Muscle of arm (tissue), 12 donors: Measurements from ENCODE around the gene FAT1. TPM values are rescaled to one million over a fixed set of nuclear protein-coding genes. Genes with fewer than 3 reads are reported as not detected.
"Not testable (repeated sequence)": the region's sequence is repeated elsewhere in the genome, so short reads cannot be mapped to it uniquely, and the experiment has no call there.

Experiments
- DNase-seq: peaks from one replicate; pipeline ENCODE4 v3.0.0-alpha.2; 2013
- polyA plus RNA-seq, 12 donors: library from polyadenylated mRNA; unstranded; fragments of 120-200 nt; gene quantifications; one replicate each; pipeline ENCODE4 v1.2.1, GENCODE V29; 2013; ENCODE audit not compliant: insufficient read length in 12 of 12

Gene FAT1
- polyA plus RNA-seq, 12 donors, result 79.0 to 152 (median 101) TPM; not detected in 1

DNA sequence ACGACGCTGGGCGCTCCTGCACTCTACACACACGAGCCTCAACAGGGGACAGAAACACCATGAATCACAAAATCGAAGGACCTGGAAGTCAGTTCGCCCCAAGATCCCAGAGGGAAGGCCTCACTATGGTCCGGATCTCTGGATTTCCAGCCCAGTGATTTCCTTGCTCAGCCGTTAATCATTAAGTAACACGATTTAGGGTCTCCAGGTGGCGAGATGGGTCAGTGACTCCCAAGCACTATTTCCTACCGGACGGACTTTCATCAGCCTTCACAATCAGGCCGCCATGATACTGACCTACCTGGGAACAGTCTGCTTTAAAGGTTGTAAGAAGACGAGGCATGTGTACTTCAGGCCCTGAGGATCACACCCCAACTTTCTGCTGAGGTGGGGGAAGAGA is 63.7 kb downstream of the FAT1 start:
- no peak for DNase-seq

DNA sequence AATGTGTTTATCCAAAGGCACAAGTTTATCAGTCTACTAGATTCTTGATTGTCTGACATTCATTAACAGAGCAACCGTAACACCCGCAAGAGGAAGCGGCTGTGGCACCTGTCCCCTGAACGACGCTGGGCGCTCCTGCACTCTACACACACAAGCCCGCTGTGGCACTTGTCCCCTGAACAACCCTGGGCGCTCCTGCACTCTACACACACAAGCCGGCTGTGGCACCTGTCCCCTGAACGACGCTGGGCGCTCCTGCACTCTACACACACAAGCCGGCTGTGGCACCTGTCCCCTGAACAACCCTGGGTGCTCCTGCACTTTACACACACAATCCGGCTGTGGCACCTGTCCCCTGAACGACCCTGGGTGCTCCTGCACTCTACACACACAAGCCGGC is 64.2 kb downstream of the FAT1 start:
- not testable (repeated sequence) for DNase-seq

DNA sequence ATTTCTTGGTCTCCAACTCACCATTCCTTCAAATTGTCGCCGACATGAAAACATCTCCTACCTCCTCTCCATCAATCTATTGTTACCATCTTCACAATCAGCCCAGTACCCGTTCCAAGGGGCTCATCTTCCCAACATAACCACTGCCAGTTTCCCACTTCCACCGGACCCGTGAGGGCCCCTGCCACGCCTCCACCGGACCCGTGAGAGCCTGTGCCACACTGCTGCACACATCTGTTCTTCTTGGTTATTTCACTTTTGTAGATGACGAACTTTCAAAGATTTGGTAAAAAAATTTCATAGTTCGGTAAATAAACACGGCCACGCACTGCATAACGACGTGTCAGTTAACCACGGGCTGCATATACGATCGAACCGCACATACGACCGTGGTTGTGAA is 65.0 kb downstream of the FAT1 start:
- no peak for DNase-seq

DNA sequence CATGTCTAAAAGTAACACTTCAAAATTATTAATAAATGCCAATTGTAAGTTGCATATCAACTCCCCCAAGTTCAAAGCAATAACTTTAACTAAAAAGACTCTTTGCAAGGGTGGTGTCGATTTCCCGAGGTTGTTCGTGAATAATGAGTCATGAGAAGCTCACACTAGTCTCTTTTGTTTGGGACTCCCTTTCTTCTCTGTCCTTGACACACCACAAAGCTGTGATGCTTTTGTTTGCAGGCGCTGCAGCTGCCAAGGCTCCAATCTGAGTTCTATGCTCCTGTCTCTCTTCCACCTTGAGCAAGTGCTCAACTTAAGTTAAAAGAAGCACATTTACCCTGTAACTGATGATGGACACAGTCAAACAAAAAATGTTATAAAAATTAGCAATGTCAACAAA is 65.9 kb downstream of the FAT1 start:
- no peak for DNase-seq

DNA sequence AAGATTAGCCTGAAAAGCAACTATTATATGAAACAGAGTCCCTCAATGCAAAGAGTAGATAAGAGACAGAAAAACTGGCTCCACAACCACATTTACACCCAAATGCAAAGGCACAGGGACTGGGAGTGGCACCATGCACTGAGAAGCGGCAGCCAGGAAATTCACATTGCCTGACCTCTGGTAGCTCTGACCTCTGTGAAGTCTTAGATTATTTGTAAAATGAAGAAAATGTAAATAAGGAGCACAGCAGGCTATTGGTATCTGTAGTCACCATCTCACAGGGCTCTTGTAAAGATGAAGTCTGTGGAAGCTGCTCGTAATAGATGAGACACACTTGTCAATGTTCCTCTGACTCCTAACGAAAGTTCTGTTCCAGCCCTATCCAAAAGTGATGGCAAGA is 69.7 kb downstream of the FAT1 start:
- DNase-seq, result no peak

DNA sequence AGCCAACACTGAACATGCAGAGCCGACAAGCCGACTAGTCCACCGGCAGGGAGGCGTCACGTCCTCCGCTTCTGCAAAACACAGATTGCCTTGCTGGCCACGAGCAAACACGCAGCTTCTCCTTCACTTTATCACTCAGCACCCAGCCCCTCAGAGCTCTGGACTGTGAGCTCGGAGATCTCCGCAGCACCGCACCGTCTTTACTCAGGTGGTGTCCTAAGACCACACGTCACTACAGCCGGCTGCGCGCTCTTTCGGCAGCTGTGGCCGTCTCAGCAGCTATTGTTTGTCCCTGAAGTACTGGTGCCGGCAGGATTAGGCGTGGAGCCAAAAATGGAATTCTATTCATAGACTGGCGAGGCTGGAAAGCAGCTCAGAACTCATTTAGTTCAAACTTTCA is 72.0 kb downstream of the FAT1 start:
- DNase-seq, result peak; percentile 61

DNA sequence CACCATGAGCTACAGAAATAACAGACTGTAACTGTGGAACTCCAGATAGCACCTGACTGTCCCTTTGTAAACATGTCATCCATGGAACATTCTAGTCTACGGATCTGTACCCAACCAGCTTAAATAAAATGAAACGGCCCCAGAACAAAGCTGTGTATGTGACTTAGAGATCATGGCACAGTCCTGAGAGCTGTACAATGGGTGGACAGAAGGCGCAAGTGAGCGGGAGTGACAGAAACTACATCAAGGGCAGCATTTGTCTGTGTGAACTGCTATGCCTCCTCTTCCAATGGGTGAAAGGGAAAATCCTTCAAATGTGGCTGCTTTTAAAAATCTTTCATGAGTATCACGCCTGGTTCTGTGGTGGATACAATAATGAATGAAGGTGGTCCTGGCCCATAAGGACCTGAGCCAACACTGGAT is 72.5 kb downstream of the FAT1 start:
- no peak for DNase-seq

DNA sequence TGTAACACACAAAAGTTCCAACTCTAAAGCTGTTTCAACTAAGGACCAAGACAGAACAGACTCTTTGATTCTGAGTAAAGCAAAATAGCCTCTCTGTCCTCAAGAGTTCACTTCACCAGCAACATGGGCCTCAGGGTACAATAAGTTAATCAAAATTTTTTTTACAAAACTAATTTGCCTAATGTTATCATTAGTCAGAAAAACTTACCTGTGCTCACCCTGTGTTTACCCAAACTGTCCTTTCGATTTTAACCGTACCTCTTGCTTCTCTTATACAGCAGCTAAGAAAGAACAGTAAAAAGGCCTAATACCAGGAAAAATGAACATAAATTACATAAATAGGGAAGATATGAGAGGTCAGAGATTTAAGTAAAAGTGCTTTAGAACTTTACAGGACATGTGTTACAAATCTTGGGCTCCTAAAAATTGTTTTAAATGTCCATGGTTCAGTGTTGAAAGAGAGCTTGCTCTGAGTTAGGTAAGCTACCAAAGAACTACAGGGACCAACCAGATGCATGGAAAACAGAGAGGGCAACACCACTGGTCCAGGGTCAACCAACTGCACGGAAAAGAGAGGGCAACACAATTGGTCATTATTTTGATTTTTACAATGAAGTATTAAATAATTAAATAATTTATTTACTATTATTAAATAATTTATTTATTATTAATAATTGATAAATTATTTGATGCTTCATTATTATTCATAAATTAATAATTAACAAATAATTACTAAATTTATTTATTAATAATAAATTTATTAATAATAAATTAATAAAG is 73.1 kb downstream of the FAT1 start:
- no peak for DNase-seq

DNA sequence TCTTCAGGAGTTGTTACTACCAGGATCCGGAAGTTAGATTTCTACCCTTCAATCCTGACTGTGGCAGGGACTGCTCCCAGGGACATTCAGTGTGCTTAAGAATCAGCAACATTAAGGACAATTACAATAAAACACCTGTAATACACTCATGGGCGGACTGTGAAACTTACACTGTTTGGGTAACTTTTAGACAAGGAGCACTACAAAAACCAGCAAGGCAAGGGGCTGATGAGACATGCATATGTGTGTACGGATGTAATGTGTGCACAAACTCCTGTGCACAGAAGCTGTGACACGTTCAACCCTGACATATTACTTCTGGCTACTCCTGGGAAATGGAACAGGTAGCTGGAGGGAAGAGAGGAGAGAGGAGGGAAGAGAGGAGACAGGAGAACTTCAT is 75.8 kb downstream of the FAT1 start:
- no peak for DNase-seq

DNA sequence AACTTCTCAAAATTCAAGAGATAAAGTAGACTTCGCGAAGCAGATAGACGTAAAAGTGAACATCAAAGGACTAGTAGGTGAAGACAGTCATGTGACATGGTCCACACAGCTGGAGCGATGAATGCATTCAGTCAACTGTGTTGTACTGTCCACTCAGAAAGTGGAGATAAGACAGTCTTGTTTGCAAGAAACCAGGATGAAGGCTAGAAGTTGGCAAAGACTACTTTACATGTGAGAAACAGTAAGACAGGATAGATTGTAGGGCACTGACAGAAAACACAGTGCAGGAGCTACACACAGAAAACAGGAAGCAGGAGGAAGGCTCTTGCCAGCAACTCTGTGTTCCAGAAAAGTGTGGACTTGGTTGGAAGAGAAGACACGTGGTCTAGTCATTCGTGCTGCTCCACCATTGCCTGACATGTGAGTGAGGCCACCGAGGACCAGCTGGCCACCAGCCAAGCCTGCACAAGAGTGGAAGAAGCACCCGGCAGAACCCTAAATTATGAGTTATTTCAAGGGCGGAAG is 78.9 kb downstream of the FAT1 start:
- no peak for DNase-seq

DNA sequence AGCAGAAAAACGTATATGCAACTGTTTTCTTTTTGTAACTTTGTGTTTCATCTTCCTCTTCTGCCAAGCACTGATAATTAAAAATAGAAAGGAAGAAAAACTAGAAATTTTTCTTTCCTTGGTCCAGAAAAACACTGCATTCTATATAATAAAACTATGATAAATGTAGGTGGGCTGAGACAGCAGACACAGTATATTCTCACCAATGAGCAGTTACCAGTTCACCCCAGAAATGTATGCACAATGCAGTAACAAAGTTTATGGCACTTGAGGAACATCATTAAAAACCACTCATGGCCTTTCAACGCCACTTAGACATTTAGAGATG is 79.4 kb downstream of the FAT1 start:
- no peak for DNase-seq

DNA sequence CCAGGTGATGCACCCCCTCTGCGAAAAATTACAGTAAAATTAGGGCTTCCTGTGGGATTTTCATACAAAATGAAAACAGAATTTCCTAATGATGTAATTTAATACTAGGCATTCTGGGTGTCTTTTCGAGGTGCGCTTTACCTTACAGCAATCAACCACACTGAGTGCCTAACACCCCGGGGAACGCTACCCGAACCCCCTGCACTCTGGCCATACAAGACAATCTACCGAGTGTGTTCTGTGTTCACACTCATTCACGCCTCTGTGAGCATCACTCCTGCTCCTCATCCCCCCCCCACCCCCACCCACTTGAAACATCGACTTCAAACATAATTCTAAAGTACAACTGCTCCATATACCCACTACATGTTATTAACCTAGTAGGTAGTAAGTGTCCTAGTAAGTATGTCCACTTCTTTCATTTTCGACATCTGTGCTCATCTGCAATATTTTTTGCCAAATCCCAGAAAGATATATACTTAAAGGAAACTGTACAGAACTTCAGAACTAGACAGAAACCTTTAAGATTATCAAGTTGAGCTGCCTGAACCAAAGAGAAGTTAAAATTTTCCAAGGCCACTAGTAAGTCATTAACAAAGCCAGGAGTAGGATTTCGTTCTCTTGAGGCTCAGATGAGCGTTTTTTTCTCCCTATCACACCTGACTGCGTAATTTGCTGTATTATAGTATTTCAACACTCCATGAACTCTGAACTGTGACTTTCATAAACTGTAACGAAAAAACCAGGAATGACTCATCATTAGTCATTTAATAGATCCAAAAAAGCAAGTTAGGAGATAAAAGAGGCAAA is 80.0 kb downstream of the FAT1 start:
- DNase-seq, result no peak

DNA sequence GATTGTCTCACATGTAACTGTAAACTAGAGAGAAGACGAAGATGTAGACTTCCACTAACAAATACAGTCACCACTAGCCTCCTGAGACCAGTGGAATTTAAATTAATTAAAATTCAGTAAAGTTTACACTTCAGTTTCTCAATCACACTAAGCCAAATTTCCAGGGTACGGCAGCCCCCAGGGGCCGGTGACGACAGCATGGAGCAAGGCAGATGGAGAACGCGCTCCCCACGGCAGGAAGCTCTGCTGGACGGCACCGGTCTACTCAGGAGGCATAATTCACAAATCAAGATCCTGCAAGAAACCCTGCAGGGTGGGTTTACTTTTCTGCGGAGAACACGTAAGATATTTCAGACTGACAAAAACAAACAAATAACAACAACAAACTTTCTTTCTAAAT is 80.7 kb downstream of the FAT1 start:
- DNase-seq, result no peak

DNA sequence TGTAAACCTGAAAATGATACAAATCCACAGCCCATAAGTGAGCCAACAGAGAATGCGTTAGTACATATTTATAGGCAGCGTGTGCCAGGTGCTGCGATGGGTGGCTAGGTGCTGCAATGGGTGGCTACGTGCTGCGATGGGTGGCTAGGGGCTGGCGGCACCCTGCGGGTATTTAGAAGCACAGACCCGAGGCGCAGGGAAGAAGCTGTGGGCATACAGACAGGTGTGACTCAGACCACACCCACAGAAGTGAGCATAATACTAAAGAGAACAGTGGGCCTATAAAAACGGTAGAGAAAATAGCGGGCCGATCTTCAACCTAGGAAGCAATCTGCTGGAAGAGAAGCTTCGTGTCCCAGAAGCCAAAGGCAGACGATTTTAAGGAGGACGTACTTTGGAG is 81.1 kb downstream of the FAT1 start:
- no peak for DNase-seq

DNA sequence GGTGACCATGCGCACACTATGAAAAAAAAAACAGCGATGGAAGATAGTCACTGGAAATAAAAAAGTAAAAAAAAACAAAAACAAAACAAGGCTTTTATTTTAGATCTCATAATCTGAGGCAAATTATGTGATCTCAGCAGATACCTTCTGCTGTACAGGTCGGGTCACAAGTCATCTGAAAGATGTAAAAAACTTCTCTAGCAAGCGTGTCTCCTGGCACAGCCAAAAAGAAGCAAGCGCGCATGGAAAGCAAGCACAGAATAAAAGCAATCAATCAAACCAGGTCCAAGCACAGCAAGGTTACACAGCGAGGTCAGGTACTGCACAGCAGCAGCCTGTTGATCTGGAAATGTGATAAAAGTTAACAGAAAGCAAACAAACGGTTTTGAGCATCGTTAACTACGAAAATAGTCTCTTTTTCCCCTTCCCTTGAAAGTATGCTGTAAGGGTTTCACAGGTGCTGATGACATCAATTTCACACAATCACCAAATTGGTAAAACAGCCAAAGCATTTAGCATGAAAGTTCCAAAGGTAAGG is 89.0 kb downstream of the FAT1 start:
- no peak for DNase-seq

DNA sequence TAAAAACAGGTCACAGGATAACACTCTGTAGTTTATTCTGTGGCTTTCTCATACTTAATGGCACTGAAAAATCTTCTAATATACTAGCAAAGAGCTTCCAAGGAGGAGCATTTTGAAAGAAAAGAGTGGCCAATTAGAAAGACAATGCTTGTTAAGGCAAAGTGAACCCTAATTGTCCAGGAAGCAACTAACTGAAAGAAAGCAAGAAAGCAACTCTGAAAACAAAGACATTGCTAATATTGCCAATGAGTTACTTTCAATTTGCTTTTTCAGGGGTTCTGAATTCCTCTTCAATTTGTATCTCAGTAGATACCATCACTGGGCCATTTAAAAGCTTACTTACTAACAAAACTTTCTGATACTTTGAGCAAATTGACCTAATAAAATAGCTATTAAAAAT is 89.8 kb downstream of the FAT1 start:
- DNase-seq, result no peak

DNA sequence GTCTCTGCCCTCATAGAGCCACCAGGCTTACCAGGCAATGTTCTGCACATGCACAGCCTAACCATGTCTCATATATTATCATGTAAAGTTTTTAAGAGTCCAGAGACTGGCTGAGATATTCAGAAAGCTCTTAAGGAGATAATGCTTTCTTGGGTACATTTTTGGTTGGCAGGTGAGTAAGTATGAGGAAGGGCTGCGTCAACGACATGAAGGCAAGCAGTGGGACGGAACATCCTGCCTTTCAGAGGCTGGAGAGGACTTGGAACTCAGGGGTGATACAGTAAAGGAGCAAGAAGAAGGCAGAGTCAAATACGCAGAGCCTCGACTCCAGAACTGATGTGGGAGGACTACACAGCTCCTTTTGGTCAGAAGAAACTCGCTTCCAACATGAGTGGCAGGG is 93.5 kb downstream of the FAT1 start:
- no peak for DNase-seq

DNA sequence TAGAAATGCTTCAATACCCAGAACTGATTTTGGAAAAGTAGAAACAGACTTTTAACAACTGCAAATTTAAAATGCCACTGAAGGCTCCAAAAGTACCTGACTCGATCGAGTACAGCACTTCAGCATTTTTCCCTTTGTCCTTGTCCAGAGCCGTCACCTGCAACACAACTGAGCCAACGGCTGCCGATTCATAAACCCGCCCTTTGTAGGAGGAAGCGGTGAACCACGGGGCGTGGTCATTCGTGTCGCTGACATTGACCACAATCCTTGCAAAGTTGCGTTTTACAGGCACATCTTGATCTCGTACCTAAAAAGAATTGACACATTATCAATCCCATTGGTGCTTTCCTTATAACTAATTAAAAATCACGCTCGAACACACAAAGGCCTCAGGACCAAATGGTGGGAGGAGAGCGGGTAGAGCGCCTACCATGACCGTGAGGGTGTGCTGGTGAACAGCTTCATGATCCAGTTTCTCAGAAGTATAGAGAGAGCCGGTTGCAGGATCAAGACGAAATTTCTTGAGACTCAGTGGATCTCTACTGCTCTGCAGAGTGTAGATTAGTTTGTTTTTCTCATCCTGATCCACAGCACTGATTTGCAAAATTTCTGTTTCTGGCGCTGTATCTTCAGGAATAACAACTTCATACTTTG is 95.5 kb downstream of the FAT1 start:
- no peak for DNase-seq

DNA sequence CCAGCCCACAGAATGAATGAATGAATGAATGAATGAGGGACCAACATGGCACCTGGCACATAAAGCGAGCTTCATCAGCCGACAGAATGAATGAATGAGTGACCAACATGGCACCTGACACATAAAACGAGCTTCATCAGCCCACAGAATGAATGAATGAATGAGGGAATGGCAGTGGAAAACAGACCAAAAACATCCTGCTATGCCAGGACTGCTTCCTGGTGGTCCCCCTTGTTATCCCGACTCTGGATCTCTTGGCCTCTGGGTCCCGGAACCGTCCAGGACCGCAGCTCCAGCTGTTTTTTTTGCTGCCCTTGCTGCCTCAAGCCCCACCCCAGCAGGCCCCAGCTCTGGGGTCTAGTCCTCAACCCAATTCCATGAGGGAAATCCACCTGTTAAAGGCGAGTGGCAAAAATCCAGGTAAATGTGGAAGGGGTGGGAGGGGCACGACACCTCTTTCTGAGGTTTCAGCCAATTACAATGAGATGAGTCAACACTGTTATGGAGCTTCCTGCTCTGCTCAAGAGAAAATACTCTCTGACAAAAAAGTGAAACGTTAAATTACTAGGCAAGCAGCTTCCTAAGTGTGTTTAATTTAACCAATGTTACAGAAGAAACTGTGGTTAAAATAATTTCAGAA is 96.3 kb downstream of the FAT1 start:
- DNase-seq, result no peak

DNA sequence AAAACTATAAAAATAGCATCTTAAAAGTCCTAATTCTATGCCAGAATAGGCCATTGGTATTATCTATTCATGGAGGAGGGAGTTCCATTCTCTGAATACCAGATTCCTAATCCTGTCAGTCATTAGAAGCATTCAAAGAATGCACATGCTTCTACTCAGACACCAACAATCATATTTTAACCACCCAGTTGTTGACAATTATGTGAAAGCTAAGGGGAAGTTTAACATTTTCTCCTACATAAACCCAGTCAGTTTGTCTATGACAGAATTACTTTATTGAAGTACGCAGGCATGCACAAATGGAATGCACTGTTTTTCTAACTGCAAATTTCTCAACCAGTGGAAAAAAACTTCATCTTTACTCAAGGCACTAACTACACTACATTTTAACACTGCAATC is 98.7 kb downstream of the FAT1 start:
- DNase-seq, result no peak

DNA sequence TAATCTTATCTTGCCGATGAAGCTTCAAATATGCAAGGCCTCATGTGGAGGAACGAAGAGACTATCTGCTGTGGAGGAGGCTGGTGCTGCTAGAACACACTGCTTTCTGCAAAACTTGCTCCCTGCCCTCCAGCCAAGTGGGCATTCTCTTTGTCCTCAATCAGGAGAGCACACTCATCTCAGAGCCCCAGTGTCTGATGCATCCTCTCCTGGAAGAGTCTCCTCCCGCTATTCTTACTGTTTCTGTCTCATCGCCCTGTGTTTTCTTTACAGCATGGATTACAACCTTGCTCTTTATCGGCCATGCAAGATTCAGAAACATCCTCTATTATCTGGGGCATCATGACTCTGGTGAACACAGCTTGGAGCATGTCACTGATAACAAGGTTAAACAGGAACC is 100.1 kb downstream of the FAT1 start:
- no peak for DNase-seq
